K562 (cell line): ENCODE data around the gene ZFP57. TPM values are rescaled to one million over a fixed set of nuclear protein-coding genes. Genes with fewer than 3 reads are reported as not detected.
A peak's percentile ranks its signal among the peaks of the same experiment; 100 is the strongest.

Experiments
- ATAC-seq: fragments of 200-7000 bp; cut with Tn5 transposase; 3 replicates; pipeline ENCODE4 v1.9.1; 2020; ENCODE audit warnings: moderate library complexity
- BruUV-seq: library from RNA; stranded (reverse); fragments of 400-500 nt; replicated peaks from 2 replicates; lab custom pipeline; 2021; lab: Mats Ljungman, UMichigan
- CTCF ChIA-PET: fragments of 300-600 bp; formaldehyde crosslinking; extraction: SDS; loops from one replicate; lab custom pipeline; 2021; ENCODE audit warnings: low intra/inter-chr PET ratio; lab: Yijun Ruan, JAX
- POLR2A ChIA-PET: fragments of 300-600, 350-650 bp; sonication (Branson Sonifier 250); formaldehyde crosslinking; extraction: SDS; loops from one replicate; lab custom pipeline; 2021; ENCODE audit warnings: antibody characterized with exemption, inconsistent platforms; lab: Yijun Ruan, JAX
- DNase-seq, 4 experiments: peaks; one replicate each; pipeline versions ENCODE4 v3.0.0 to v3.0.0-alpha.2; 2011 to 2018; ENCODE audit warnings: low spot score in 3 of 4, mixed read lengths in 3 of 4; ENCODE audit errors: extremely low read depth in 1 of 4
- FAIRE-seq: peaks from 2 replicates; lab custom pipeline; 2011; peaks lifted over from hg19 to GRCh38; lab: Jason Lieb, UNC
- H2AFZ ChIP-seq: 2 replicates; pipeline ENCODE4 v1.6.0; 2011; ENCODE audit warnings: low read depth, low read length, control low read depth, inconsistent platforms
- H3K27ac ChIP-seq: fragments of 200-600 bp; 3 replicates; pipeline ENCODE4 v1.8.0; 2011; ENCODE audit warnings: low read depth, mild to moderate bottlenecking, control low read depth, inconsistent platforms, low read length, moderate library complexity, mixed read lengths; ENCODE audit errors: extremely low read depth
- H3K27me3 ChIP-seq, 2 experiments: fragments of 300-600 bp in 1 of 2; 2 replicates in 1 of 2; 3 replicates in 1 of 2; pipeline versions ENCODE4 v1.6.0 to v1.8.0; 2011; ENCODE audit warnings: inconsistent platforms in 2 of 2, low read length in 2 of 2, mild to moderate bottlenecking in 1 of 2, mixed read lengths in 1 of 2, moderate library complexity in 1 of 2; ENCODE audit not compliant: control insufficient read depth in 2 of 2, insufficient read depth in 2 of 2
- H3K36me3 ChIP-seq: fragments of 300-600 bp; 3 replicates; pipeline ENCODE4 v1.8.0; 2011; ENCODE audit warnings: mild to moderate bottlenecking, low read length, inconsistent platforms; ENCODE audit not compliant: control insufficient read depth, insufficient read depth
- H3K4me1 ChIP-seq, 2 experiments: fragments of 200-600 bp in 1 of 2; replicated peaks in 1 of 2; 2 replicates in 1 of 2; 3 replicates in 1 of 2; pipeline versions ENCODE4 v1.5.1 to v1.8.0; 2011; ENCODE audit warnings: inconsistent platforms in 2 of 2, low read length in 2 of 2, mild to moderate bottlenecking in 1 of 2, mixed read lengths in 1 of 2, moderate library complexity in 1 of 2; ENCODE audit not compliant: control insufficient read depth in 2 of 2, insufficient read depth in 2 of 2
- H3K4me2 ChIP-seq: 2 replicates; pipeline ENCODE4 v1.6.1; 2011; ENCODE audit warnings: low read length, control low read depth, inconsistent platforms, mixed read lengths; ENCODE audit not compliant: insufficient read depth
- H3K4me3 ChIP-seq: fragments of 200-600 bp; sonication (generic), shearing (Covaris generic); 2 replicates; pipeline ENCODE4 v1.5.1; 2016; ENCODE audit warnings: control low read depth, inconsistent platforms
- H3K79me2 ChIP-seq: fragments of 200-600 bp; 3 replicates; pipeline ENCODE4 v1.8.0; 2011; ENCODE audit warnings: low read length, inconsistent platforms; ENCODE audit not compliant: control insufficient read depth, insufficient read depth
- H3K9ac ChIP-seq, 2 experiments: 2 replicates each; pipeline versions ENCODE4 v1.6.0 to v1.6.1; 2011; ENCODE audit warnings: low read depth in 2 of 2, low read length in 2 of 2, control low read depth in 1 of 2, inconsistent platforms in 1 of 2, mild to moderate bottlenecking in 1 of 2, mixed read lengths in 1 of 2; ENCODE audit not compliant: insufficient read depth in 1 of 2
- H3K9me1 ChIP-seq: one replicate; pipeline ENCODE4 v1.6.0; 2011; ENCODE audit warnings: inconsistent platforms, mild to moderate bottlenecking, low read length, moderate library complexity; ENCODE audit not compliant: control insufficient read depth, insufficient read depth
- H3K9me3 ChIP-seq: replicated peaks from 2 replicates; pipeline ENCODE4 v1.5.1; 2011; ENCODE audit warnings: low read depth, low read length, inconsistent platforms; ENCODE audit not compliant: control insufficient read depth, insufficient read depth
- H4K20me1 ChIP-seq: replicated peaks from 2 replicates; pipeline ENCODE4 v1.6.1; 2011; ENCODE audit warnings: low read length, inconsistent platforms, mixed read lengths; ENCODE audit not compliant: control insufficient read depth, insufficient read depth
- CTCF ChIP-seq, 3 experiments: IDR thresholded peaks in 2 of 3; conservative IDR thresholded peaks in 1 of 3; 2 replicates each; pipeline ENCODE4 v1.5.1; 2011 to 2012; ENCODE audit warnings: low read length in 3 of 3, mild to moderate bottlenecking in 3 of 3, control low read depth in 2 of 3, improper control_type of control experiment in 1 of 3, inconsistent platforms in 1 of 3, low read depth in 1 of 3, mixed read lengths in 1 of 3, moderate library complexity in 1 of 3; ENCODE audit not compliant: insufficient read depth in 2 of 3
- GMEB1 ChIP-seq: fragments of 250-450 bp; sonication (Bioruptor Pico); IDR thresholded peaks from 2 replicates; pipeline ENCODE4 v1.4.0; 2020; ENCODE audit warnings: mild to moderate bottlenecking
- HNRNPUL1 ChIP-seq: fragments of 200-400 bp; formaldehyde crosslinking; IDR thresholded peaks from 2 replicates; pipeline ENCODE4 v1.6.1; 2017; ENCODE audit warnings: low read length
- MAZ ChIP-seq, 2 experiments: fragments of 450-650 bp in 1 of 2; sonication (generic) in 1 of 2; formaldehyde crosslinking; IDR thresholded peaks in 1 of 2; conservative IDR thresholded peaks in 1 of 2; 2 replicates each; pipeline versions ENCODE4 v1.4.0 to v1.5.0; 2020; ENCODE audit warnings: mild to moderate bottlenecking in 1 of 2, missing genetic modification reagents in 1 of 2
- NCOA6 ChIP-seq: fragments of 450-650 bp; IDR thresholded peaks from 2 replicates; pipeline ENCODE4 v1.6.1; 2017; ENCODE audit warnings: mild to moderate bottlenecking
- POLR3A ChIP-seq: IDR thresholded peaks from 2 replicates; pipeline ENCODE4 v1.6.1; 2011; ENCODE audit warnings: borderline replicate concordance, mild to moderate bottlenecking, moderate library complexity; ENCODE audit not compliant: insufficient read length, insufficient read depth; ENCODE audit errors: extremely low read depth
- RAD21 ChIP-seq, 2 experiments: fragments of 250-450 bp in 1 of 2; fragments of 450-650 bp in 1 of 2; sonication (Bioruptor Pico) in 1 of 2; formaldehyde crosslinking in 1 of 2; IDR thresholded peaks in 1 of 2; conservative IDR thresholded peaks in 1 of 2; 2 replicates each; pipeline versions ENCODE4 v1.4.0 to v1.8.0; 2020 to 2022; ENCODE audit warnings: mild to moderate bottlenecking in 2 of 2, moderate library complexity in 1 of 2
- RB1 ChIP-seq: fragments of 450-650 bp; IDR thresholded peaks from 2 replicates; pipeline ENCODE4 v1.6.1; 2017; ENCODE audit warnings: low read depth, mild to moderate bottlenecking
- RBFOX2 ChIP-seq: fragments of 200-400 bp; formaldehyde crosslinking; IDR thresholded peaks from 2 replicates; pipeline ENCODE4 v1.6.1; 2017; ENCODE audit warnings: low read depth, mild to moderate bottlenecking, low read length, moderate library complexity
- SMC3 ChIP-seq: conservative IDR thresholded peaks from 2 replicates; pipeline ENCODE4 v1.6.1; 2011; ENCODE audit warnings: low read depth, low read length, improper control_type of control experiment; ENCODE audit not compliant: insufficient read depth
- SRSF7 ChIP-seq: fragments of 200-400 bp; formaldehyde crosslinking; optimal IDR thresholded peaks from 2 replicates; pipeline ENCODE3; 2017; ENCODE audit warnings: mild to moderate bottlenecking, low read depth, low read length
- STAG1 ChIP-seq: sonication (generic); formaldehyde crosslinking; IDR thresholded peaks from 2 replicates; pipeline ENCODE4 v1.5.0; 2020; ENCODE audit warnings: missing genetic modification reagents, borderline replicate concordance
- TSHZ1 ChIP-seq: fragments of 250-450 bp; sonication (Bioruptor Pico); IDR thresholded peaks from 2 replicates; pipeline ENCODE4 v1.4.0; 2020; ENCODE audit warnings: mild to moderate bottlenecking, moderate library complexity
- ZNF212 ChIP-seq: fragments of 450-650 bp; formaldehyde crosslinking; IDR thresholded peaks from 2 replicates; pipeline ENCODE4 v1.4.0; 2020; ENCODE audit warnings: mild to moderate bottlenecking
- WGBS: fragments of 100-300 bp; shearing (Covaris generic); methylation state at CpG from one replicate; pipeline ENCODE4 v1.1.6; 2016; ENCODE audit warnings: low coverage, mixed read lengths; ENCODE audit not compliant: insufficient coverage; ENCODE audit errors: missing lambda C conversion rate; 5-methylcytosine and 5-hydroxymethylcytosine counted together
- in situ Hi-C: fragments of 300-500 bp; cut with MboI; formaldehyde crosslinking; loops from 4 replicates; pipeline ENCODE4 v1.15.0; 2018; ENCODE audit warnings: inconsistent platforms, mixed read lengths
- intact Hi-C: fragments of 100-400 bp; cut with micrococcal nuclease; formaldehyde crosslinking; loops from 2 replicates; pipeline ENCODE4 v1.14.2; 2022
- polyA plus RNA-seq, 8 experiments: library from polyadenylated mRNA; depleted of rRNA in 4 of 8; stranded (reverse) in 5 of 8; unstranded in 3 of 8; fragments of >200 nt; fragmentation: Nextera tagmentation in 2 of 8; fragmentation: Illumina TruSeq in 1 of 8; extraction: Ambion mirVana in 2 of 8; extraction: Trizol in 1 of 8; gene quantifications; 2 replicates each; pipeline versions ENCODE4 v1.2.1 to v1.2.3, GENCODE V29; 2011 to 2014; ENCODE audit warnings: inconsistent platforms in 1 of 8, missing spikeins in 1 of 8
- total RNA-seq, 7 experiments: library from RNA; depleted of rRNA in 6 of 7; stranded (reverse); fragments of >200 nt in 6 of 7; fragmentation: Illumina TruSeq in 2 of 7; extraction: Trizol in 2 of 7; gene quantifications; 2 replicates each; pipeline versions ENCODE4 v1.2.1 to v1.2.3, GENCODE V29; 2011 to 2021; ENCODE audit warnings: low replicate concordance in 1 of 7

ZFP57 gene
- total and polyA plus RNA-seq, 9 of the 15 experiments (the other 6 are each of a cell fraction or from before 2014, with no cell fraction given): 0.04 to 0.28 (median 0.13) TPM

- DNase-seq (peak; percentile 76 to 82 (median 80)), ATAC-seq (peak; percentile 100), FAIRE-seq (no peak)
- peaks cover 0 to 13% of the 10 kb centered on the region in 2 experiments; a peak in 2 of 5 replicates for H3K27me3 ChIP-seq
- no peaks in the 10 kb centered on the region for H3K36me3 ChIP-seq
- no peaks in the 10 kb centered on the region for H4K20me1 ChIP-seq
- no peak overlapping the region for H2AFZ ChIP-seq
- H3K4me3 ChIP-seq: no peak overlapping the region
- H3K4me2 ChIP-seq: no peak overlapping the region
- intact Hi-C loops (no loop called here), in situ Hi-C loops (no loop called here)
- no peaks in the 10 kb centered on the region for H3K9me1 ChIP-seq
- no TSS peak for BruUV-seq
- no peaks in the 10 kb centered on the region for H3K4me1 ChIP-seq
- H3K9me3 ChIP-seq: no peaks in the 10 kb centered on the region
- H3K79me2 ChIP-seq: no peaks in the 10 kb centered on the region
- no peak overlapping the region for H3K27ac ChIP-seq
- CTCF ChIA-PET: interaction anchor here (1.4 to 1.8 kb wide), 2 partner anchors 51 to 133 kb away, joined by 6 read pairs; no protein-coding TSS in a partner anchor
- under 1% methylated on average over 17 of the region's 17 CpGs for WGBS
- POLR2A ChIA-PET: interaction anchor here (0.5 to 0.6 kb wide), 2 partner anchors 48 to 372 kb away, joined by 3 read pairs; no protein-coding TSS in a partner anchor
- H3K9ac ChIP-seq: no peak overlapping the region
- TF ChIP-seq ZNF212 (CRISPR knock-in tag) (no peak), RBFOX2 (no peak), CTCF (IDR thresholded peaks at IDR 0.05 in 2 of 3, conservative IDR thresholded peaks at IDR 0.05 in 1 of 3; ENCODE audit: insufficient read depth in 2 of 3, low read depth in 1 of 3, low read length in 3 of 3) (peak; percentile 76 to 88 (median 83)), POLR3A (no peak), RAD21 (CRISPR knock-in tag; conservative IDR thresholded peaks at IDR 0.05 in 1 of 2, IDR thresholded peaks at IDR 0.05 in 1 of 2) (peak; percentile 6 to 70; a peak in 2 of 4 replicates), HNRNPUL1 (no peak), SRSF7 (no peak), STAG1 (CRISPR knock-in tag) (peak; percentile 51; the same call in 1 of the 2 replicates), NCOA6 (no peak), RB1 (peak; percentile 67; the same call in 1 of the 2 replicates), TSHZ1 (CRISPR knock-in tag) (no peak), SMC3 (peak; percentile 76), MAZ (CRISPR knock-in tag; conservative IDR thresholded peaks at IDR 0.05 in 1 of 2, IDR thresholded peaks at IDR 0.05 in 1 of 2) (no peak), GMEB1 (no peak)
These were observed 21.7 kb upstream of the ZFP57 start for GRCh38 chr6:29702519-29703103.
